GM23338 (cell line): Measurements from ENCODE around the gene QKI. TPM values are rescaled to one million over a fixed set of nuclear protein-coding genes. Genes with fewer than 3 reads are reported as not detected.

Experiments
- ATAC-seq: fragments of 200-7000 bp; cut with Tn5 transposase; 3 replicates; pipeline ENCODE4 v1.9.1; 2020
- DNase-seq: peaks from one replicate; pipeline ENCODE4 v3.0.0-alpha.2; 2015; ENCODE audit warnings: low spot score
- H2AFZ ChIP-seq: fragments of 200-600 bp; sonication (generic); 2 replicates; pipeline ENCODE4 v1.8.0; 2016; ENCODE audit warnings: antibody characterized with exemption, mild to moderate bottlenecking, moderate library complexity
- H3F3A ChIP-seq: fragments of 200-600 bp; sonication (generic); replicated peaks from 2 replicates; pipeline ENCODE4 v1.8.0; 2017; ENCODE audit warnings: antibody characterized with exemption, mixed run types, low read depth
- H3K27ac ChIP-seq: fragments of 200-600 bp; sonication (generic); 2 replicates; pipeline ENCODE4 v1.6.1; 2016; ENCODE audit warnings: low read depth
- H3K27me3 ChIP-seq: fragments of 200-600 bp; sonication (generic); 2 replicates; pipeline ENCODE4 v1.8.0; 2016; ENCODE audit warnings: mild to moderate bottlenecking, mixed run types, moderate library complexity; ENCODE audit not compliant: insufficient read depth
- H3K36me3 ChIP-seq: fragments of 200-600 bp; sonication (generic); 2 replicates; pipeline ENCODE4 v1.8.0; 2016; ENCODE audit warnings: mild to moderate bottlenecking; ENCODE audit not compliant: insufficient read depth
- H3K4me1 ChIP-seq: fragments of 200-600 bp; sonication (generic); 2 replicates; pipeline ENCODE4 v1.8.0; 2016; ENCODE audit warnings: mild to moderate bottlenecking, moderate library complexity; ENCODE audit not compliant: insufficient read depth
- H3K4me2 ChIP-seq: fragments of 200-600 bp; sonication (generic); 2 replicates; pipeline ENCODE4 v1.7.1; 2017; ENCODE audit warnings: mixed run types
- H3K4me3 ChIP-seq: fragments of 200-600 bp; sonication (generic); 2 replicates; pipeline ENCODE4 v1.6.1; 2016; ENCODE audit warnings: mixed run types
- H3K79me2 ChIP-seq: fragments of 200-600 bp; sonication (generic); replicated peaks from 2 replicates; pipeline ENCODE4 v1.8.0; 2017; ENCODE audit warnings: mild to moderate bottlenecking; ENCODE audit not compliant: insufficient read depth
- H3K9me2 ChIP-seq: fragments of 200-600 bp; sonication (generic); 2 replicates; pipeline ENCODE4 v1.8.0; 2017; ENCODE audit not compliant: insufficient read depth
- H4K20me1 ChIP-seq: fragments of 200-600 bp; sonication (generic); replicated peaks from 2 replicates; pipeline ENCODE4 v1.8.0; 2017; ENCODE audit warnings: mild to moderate bottlenecking; ENCODE audit not compliant: insufficient read depth
- H3K27ac Mint-ChIP-seq: 2 replicates; pipeline ENCODE4 v1.8.0; 2020; ENCODE audit warnings: inconsistent platforms, mild to moderate bottlenecking, moderate library complexity, mixed read lengths
- H3K27me3 Mint-ChIP-seq: 3 replicates; pipeline ENCODE4 v1.8.0; 2022; ENCODE audit warnings: low read depth, mild to moderate bottlenecking, moderate library complexity, mixed read lengths, inconsistent platforms; ENCODE audit not compliant: insufficient read depth, poor library complexity
- H3K36me3 Mint-ChIP-seq: 3 replicates; pipeline ENCODE4 v1.8.0; 2021; ENCODE audit warnings: low read depth, mild to moderate bottlenecking, inconsistent platforms, moderate library complexity, mixed read lengths
- H3K4me1 Mint-ChIP-seq: 3 replicates; pipeline ENCODE4 v1.8.0; 2020; ENCODE audit warnings: mild to moderate bottlenecking, inconsistent platforms, mixed read lengths
- H3K4me3 Mint-ChIP-seq: 3 replicates; pipeline ENCODE4 v1.8.0; 2021; ENCODE audit warnings: moderate library complexity, mild to moderate bottlenecking, inconsistent platforms, mixed read lengths
- H3K9me3 Mint-ChIP-seq: 3 replicates; pipeline ENCODE4 v1.8.0; 2020; ENCODE audit warnings: moderate library complexity, mild to moderate bottlenecking, inconsistent platforms, mixed read lengths
- CREB1 ChIP-seq: fragments of 250-450 bp; sonication (Bioruptor Pico); IDR thresholded peaks from 2 replicates; pipeline ENCODE4 v1.5.0; 2020; ENCODE audit warnings: low read depth, mild to moderate bottlenecking, moderate library complexity
- EZH2 ChIP-seq: fragments of 200-600 bp; sonication (generic); IDR thresholded peaks from one replicate; pipeline ENCODE4 v1.8.0; 2017; ENCODE audit warnings: antibody characterized with exemption, mild to moderate bottlenecking, low read depth; ENCODE audit not compliant: unreplicated experiment
- EZH2phosphoT487 ChIP-seq: fragments of 200-600 bp; sonication (generic); IDR thresholded peaks from one replicate; pipeline ENCODE4 v1.8.1; 2018; ENCODE audit warnings: antibody characterized with exemption; ENCODE audit not compliant: unreplicated experiment
- JUNB ChIP-seq: IDR thresholded peaks from one replicate; pipeline ENCODE4 v1.6.1; 2016; ENCODE audit warnings: antibody characterized with exemption; ENCODE audit not compliant: unreplicated experiment
- NANOG ChIP-seq: IDR thresholded peaks from 2 replicates; pipeline ENCODE4 v1.6.1; 2016; ENCODE audit warnings: antibody characterized with exemption, borderline replicate concordance
- POLR2AphosphoS5 ChIP-seq: IDR thresholded peaks from 2 replicates; pipeline ENCODE4 v1.6.1; 2016; ENCODE audit warnings: antibody characterized with exemption, low read depth
- STAT1 ChIP-seq: IDR thresholded peaks from one replicate; pipeline ENCODE4 v1.6.1; 2016; ENCODE audit warnings: antibody characterized with exemption; ENCODE audit not compliant: unreplicated experiment
- ZNF331 ChIP-seq: fragments of 250-450 bp; sonication (Bioruptor Pico); IDR thresholded peaks from 2 replicates; pipeline ENCODE4 v1.5.0; 2020; ENCODE audit warnings: low read depth, mild to moderate bottlenecking, moderate library complexity
- polyA plus RNA-seq: library from polyadenylated mRNA; unstranded; fragments of >200 nt; fragmentation: Nextera tagmentation; extraction: Ambion mirVana; gene quantifications from 2 replicates; pipeline ENCODE4 v1.2.1, GENCODE V29; 2016
- total RNA-seq: library from RNA; depleted of rRNA; stranded (reverse); fragments of >200 nt; shearing (Covaris generic); gene quantifications from 2 replicates; pipeline ENCODE4 v1.2.3, GENCODE V29; 2014
- TF ChIP-seq, protein P1 (sequence below): IDR thresholded peaks from one replicate; pipeline ENCODE4 v1.6.1; 2018; ENCODE audit warnings: antibody characterized with exemption; ENCODE audit not compliant: unreplicated experiment
- TF ChIP-seq, protein P2 (sequence below): IDR thresholded peaks from 2 replicates; pipeline ENCODE4 v1.6.1; 2016; ENCODE audit warnings: antibody characterized with exemption
- TF ChIP-seq, protein P3 (sequence below): fragments of 250-450 bp; sonication (Bioruptor Pico); IDR thresholded peaks from 2 replicates; pipeline ENCODE4 v1.5.0; 2020; ENCODE audit warnings: mild to moderate bottlenecking, moderate library complexity

The QKI gene
- total and polyA plus RNA-seq, 2 experiments from 2014 or later = 60.8 to 159 TPM

DNA sequence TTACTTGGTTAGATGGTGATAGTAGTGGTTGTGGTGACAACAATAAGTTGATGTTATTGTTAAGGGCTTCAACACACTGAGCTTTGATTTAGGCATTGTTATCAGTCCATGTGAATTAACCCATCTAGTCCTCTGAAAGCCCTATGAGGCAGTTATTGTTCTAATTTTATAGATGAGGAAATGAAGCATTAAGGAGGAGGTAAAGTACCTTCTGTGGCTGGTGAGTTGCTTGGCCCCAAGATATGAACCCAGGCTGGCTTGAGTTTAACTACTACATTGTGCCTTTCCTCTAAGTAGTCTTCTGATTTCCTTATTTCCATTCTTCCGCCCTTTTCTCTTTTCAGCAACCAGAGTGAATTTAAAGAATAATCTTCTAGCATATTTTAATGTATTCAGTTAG is 81.7 kb downstream of the QKI start (continued):
- no peak for TF ChIP-seq EZH2
- TF ChIP-seq, protein P1, sequence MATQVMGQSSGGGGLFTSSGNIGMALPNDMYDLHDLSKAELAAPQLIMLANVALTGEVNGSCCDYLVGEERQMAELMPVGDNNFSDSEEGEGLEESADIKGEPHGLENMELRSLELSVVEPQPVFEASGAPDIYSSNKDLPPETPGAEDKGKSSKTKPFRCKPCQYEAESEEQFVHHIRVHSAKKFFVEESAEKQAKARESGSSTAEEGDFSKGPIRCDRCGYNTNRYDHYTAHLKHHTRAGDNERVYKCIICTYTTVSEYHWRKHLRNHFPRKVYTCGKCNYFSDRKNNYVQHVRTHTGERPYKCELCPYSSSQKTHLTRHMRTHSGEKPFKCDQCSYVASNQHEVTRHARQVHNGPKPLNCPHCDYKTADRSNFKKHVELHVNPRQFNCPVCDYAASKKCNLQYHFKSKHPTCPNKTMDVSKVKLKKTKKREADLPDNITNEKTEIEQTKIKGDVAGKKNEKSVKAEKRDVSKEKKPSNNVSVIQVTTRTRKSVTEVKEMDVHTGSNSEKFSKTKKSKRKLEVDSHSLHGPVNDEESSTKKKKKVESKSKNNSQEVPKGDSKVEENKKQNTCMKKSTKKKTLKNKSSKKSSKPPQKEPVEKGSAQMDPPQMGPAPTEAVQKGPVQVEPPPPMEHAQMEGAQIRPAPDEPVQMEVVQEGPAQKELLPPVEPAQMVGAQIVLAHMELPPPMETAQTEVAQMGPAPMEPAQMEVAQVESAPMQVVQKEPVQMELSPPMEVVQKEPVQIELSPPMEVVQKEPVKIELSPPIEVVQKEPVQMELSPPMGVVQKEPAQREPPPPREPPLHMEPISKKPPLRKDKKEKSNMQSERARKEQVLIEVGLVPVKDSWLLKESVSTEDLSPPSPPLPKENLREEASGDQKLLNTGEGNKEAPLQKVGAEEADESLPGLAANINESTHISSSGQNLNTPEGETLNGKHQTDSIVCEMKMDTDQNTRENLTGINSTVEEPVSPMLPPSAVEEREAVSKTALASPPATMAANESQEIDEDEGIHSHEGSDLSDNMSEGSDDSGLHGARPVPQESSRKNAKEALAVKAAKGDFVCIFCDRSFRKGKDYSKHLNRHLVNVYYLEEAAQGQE = no peak
- no peak for TF ChIP-seq JUNB
- TF ChIP-seq, protein P2, sequence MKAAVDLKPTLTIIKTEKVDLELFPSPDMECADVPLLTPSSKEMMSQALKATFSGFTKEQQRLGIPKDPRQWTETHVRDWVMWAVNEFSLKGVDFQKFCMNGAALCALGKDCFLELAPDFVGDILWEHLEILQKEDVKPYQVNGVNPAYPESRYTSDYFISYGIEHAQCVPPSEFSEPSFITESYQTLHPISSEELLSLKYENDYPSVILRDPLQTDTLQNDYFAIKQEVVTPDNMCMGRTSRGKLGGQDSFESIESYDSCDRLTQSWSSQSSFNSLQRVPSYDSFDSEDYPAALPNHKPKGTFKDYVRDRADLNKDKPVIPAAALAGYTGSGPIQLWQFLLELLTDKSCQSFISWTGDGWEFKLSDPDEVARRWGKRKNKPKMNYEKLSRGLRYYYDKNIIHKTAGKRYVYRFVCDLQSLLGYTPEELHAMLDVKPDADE = no peak
- TF ChIP-seq CREB1 (CRISPR knock-in tag) = no peak
- no peak for TF ChIP-seq EZH2phosphoT487
- no peak for TF ChIP-seq ZNF331 (CRISPR knock-in tag)
- TF ChIP-seq NANOG = no peak

DNA sequence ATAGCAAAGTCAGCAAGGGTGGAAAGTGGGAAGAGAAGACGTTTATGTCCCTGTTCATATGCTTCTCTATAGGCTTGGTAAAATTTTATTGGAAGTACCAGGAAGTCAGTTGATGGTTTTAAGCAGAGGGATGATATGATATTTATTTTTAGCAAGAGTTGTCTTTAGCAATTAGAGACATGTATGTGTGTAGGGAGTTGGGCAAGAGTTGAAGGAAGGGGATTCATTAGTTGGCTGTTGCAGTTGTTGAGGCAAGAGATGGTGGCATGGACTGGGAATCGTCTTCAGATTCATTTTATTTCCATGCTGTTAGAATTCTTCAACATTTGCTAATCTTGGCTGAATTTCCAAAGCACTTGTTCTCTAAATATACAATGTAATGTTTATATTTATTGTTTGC is 85.6 kb downstream of the QKI start:
- no peak overlapping the region for H3K27ac ChIP-seq
- ATAC-seq (no peak), DNase-seq (no peak)
- peaks cover 23% of the 10 kb centered on the region for H4K20me1 ChIP-seq
- H3K4me3 ChIP-seq = no peak overlapping the region
- no peaks in the 10 kb centered on the region; the same call in 1 of the 2 replicates for H3K9me2 ChIP-seq
- H3F3A ChIP-seq = no peaks in the 10 kb centered on the region
- no peak overlapping the region for H3K4me2 ChIP-seq
- no peaks in the 10 kb centered on the region for H3K27me3 ChIP-seq
- H3K27ac Mint-ChIP-seq = 0 out of 2 replicates have a peak overlapping the region, but pooled peaks have one; percentile 5
- no peak overlapping the region for H3K4me3 Mint-ChIP-seq
- H3K27me3 Mint-ChIP-seq = peaks cover 6% of the 10 kb centered on the region
- no peak overlapping the region for H2AFZ ChIP-seq
- peaks cover 15% of the 10 kb centered on the region for H3K4me1 Mint-ChIP-seq
- peaks cover 25% of the 10 kb centered on the region for H3K9me3 Mint-ChIP-seq
- H3K36me3 Mint-ChIP-seq = peaks cover 26% of the 10 kb centered on the region
- peaks cover 100% of the 10 kb centered on the region for H3K79me2 ChIP-seq
- H3K4me1 ChIP-seq = peaks cover 3% of the 10 kb centered on the region
- no peaks in the 10 kb centered on the region for H3K36me3 ChIP-seq
- TF ChIP-seq POLR2AphosphoS5 (no peak), STAT1 (no peak), CREB1 (CRISPR knock-in tag) (no peak), JUNB (no peak), EZH2 (no peak), NANOG (no peak), EZH2phosphoT487 (no peak)
- TF ChIP-seq, protein P2 = no peak
- TF ChIP-seq, protein P3, sequence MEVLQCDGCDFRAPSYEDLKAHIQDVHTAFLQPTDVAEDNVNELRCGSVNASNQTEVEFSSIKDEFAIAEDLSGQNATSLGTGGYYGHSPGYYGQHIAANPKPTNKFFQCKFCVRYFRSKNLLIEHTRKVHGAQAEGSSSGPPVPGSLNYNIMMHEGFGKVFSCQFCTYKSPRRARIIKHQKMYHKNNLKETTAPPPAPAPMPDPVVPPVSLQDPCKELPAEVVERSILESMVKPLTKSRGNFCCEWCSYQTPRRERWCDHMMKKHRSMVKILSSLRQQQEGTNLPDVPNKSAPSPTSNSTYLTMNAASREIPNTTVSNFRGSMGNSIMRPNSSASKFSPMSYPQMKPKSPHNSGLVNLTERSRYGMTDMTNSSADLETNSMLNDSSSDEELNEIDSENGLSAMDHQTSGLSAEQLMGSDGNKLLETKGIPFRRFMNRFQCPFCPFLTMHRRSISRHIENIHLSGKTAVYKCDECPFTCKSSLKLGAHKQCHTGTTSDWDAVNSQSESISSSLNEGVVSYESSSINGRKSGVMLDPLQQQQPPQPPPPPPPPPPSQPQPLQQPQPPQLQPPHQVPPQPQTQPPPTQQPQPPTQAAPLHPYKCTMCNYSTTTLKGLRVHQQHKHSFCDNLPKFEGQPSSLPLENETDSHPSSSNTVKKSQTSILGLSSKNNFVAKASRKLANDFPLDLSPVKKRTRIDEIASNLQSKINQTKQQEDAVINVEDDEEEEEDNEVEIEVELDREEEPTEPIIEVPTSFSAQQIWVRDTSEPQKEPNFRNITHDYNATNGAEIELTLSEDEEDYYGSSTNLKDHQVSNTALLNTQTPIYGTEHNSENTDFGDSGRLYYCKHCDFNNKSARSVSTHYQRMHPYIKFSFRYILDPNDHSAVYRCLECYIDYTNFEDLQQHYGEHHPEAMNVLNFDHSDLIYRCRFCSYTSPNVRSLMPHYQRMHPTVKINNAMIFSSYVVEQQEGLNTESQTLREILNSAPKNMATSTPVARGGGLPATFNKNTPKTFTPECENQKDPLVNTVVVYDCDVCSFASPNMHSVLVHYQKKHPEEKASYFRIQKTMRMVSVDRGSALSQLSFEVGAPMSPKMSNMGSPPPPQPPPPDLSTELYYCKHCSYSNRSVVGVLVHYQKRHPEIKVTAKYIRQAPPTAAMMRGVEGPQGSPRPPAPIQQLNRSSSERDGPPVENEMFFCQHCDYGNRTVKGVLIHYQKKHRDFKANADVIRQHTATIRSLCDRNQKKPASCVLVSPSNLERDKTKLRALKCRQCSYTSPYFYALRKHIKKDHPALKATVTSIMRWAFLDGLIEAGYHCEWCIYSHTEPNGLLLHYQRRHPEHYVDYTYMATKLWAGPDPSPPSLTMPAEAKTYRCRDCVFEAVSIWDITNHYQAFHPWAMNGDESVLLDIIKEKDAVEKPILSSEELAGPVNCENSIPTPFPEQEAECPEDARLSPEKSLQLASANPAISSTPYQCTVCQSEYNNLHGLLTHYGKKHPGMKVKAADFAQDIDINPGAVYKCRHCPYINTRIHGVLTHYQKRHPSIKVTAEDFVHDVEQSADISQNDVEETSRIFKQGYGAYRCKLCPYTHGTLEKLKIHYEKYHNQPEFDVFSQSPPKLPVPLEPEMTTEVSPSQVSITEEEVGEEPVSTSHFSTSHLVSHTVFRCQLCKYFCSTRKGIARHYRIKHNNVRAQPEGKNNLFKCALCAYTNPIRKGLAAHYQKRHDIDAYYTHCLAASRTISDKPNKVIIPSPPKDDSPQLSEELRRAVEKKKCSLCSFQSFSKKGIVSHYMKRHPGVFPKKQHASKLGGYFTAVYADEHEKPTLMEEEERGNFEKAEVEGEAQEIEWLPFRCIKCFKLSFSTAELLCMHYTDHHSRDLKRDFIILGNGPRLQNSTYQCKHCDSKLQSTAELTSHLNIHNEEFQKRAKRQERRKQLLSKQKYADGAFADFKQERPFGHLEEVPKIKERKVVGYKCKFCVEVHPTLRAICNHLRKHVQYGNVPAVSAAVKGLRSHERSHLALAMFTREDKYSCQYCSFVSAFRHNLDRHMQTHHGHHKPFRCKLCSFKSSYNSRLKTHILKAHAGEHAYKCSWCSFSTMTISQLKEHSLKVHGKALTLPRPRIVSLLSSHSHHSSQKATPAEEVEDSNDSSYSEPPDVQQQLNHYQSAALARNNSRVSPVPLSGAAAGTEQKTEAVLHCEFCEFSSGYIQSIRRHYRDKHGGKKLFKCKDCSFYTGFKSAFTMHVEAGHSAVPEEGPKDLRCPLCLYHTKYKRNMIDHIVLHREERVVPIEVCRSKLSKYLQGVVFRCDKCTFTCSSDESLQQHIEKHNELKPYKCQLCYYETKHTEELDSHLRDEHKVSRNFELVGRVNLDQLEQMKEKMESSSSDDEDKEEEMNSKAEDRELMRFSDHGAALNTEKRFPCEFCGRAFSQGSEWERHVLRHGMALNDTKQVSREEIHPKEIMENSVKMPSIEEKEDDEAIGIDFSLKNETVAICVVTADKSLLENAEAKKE (CRISPR knock-in tag) = no peak
